ENCODE measurements around the gene TXNRD1. TPM values are rescaled to one million over a fixed set of nuclear protein-coding genes. Genes with fewer than 3 reads are reported as not detected.
A peak's percentile ranks its signal among the peaks of the same experiment; 100 is the strongest.

TXNRD1 gene
- total and polyA plus RNA-seq, 4 donors: 23.6 to 70.8 (median 55.7) TPM

DNA sequence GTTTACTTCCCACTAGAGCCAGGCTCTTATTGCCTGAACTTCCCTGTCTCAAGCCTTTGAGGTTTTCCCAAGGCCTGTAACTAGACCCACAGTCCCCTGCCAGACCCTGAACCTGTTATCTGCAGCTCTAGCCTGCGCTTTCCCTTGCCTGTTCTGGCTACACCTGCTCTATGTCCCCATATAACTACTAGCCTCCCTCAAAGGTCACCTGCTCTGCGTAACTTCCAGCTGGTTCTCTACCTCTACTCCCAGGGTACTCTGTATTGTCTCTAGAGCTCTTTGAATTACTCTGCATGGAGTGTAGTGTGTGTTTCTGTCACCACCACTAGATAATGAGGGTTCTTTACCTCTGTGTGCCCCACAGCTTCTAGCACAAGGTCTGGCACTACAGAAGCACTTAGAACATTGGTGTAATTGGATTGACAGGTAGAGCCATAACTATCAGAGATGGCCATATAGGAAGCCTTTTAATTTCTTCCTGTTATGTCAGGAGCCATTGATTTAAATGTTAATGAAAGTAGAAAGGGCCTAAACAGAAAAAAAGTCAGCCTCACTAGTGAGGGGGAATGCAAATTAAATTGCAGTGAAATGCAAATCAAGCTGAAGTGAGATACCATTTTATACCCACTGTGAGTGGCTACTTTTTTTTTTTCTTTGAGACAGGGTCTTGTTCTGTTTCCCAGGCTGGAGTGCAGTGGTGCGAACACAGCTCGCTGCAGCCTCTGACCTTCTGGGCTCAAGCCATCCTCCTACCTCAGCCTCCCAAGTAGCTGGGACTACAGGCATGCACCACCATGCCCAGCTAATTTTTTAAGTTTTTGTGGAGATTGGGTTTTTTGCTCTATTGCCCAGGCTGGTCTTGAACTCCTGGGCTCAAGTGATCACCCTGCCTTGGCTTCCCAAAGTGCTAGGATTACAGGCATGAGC, 135.7 kb downstream of the TXNRD1 start:
- TF ChIP-seq JUND (IDR thresholded peaks at IDR 0.05): no peak
- H3K36me3 ChIP-seq (ENCODE audit: control insufficient read depth in 4 of 4, insufficient read depth in 3 of 4, low read depth in 1 of 4, low read length in 3 of 4): peaks cover 4 to 42% (median 28%) of the 10 kb centered on the region in 4 donors
- over 99% methylated on average over 4 of the region's 4 CpGs for WGBS
- DNase-seq (ENCODE audit: low spot score): no peak
- no peaks in the 10 kb centered on the region for H3K27me3 ChIP-seq (ENCODE audit: control insufficient read depth in 4 of 4, insufficient read depth in 4 of 4, low read length in 3 of 4)
- no peak overlapping the region for H3K9ac ChIP-seq (ENCODE audit: low read depth in 1 of 2, low read length in 2 of 2)
- no peaks in the 10 kb centered on the region for H3K9me3 ChIP-seq (ENCODE audit: control insufficient read depth in 4 of 4, low read length in 3 of 4)
- no peaks in the 10 kb centered on the region for H3K4me1 ChIP-seq (ENCODE audit: control insufficient read depth in 4 of 4, insufficient read depth in 4 of 4, low read length in 3 of 4)
- no peak overlapping the region for H3K4me3 ChIP-seq (ENCODE audit: low read depth in 1 of 3, low read length in 3 of 3)
- H3K27ac ChIP-seq (ENCODE audit: low read depth in 1 of 2, low read length in 2 of 2): no peak overlapping the region

DNA sequence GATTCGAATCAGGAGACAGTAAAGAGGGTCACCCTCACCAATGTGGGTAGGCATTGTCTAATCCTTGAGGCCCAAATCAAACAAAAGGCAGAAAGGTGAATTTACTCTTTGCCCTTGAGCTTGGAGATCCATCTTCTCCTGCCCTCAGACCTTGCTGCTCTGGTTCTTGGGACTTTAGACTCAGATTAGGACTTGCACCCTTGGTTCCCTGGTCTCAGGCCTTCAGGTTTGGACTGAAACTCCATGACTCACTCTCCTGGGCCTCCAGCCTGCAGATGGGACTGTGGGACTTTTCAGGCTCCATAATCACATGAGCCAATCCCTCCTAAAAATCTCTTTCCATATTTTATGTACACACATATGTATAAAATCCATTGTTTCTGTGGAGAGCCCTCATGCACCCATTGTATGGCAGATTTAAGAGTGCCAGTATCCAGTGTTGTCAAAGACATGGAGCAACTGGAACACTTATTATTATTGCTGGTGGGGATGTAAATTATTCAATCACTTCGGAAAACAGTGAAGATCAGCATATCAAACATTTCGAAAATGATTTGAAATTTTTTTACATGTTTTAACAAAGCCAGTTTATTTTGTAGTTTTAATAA, 136.6 kb downstream of the TXNRD1 start:
- no peak for DNase-seq (ENCODE audit: low spot score)

GRCh38 chr12:104353012-104353981, 137.7 kb downstream of the TXNRD1 start:
- peaks cover 2 to 30% (median 23%) of the 10 kb centered on the region in 4 donors for H3K36me3 ChIP-seq (ENCODE audit: control insufficient read depth in 4 of 4, insufficient read depth in 3 of 4, low read depth in 1 of 4, low read length in 3 of 4)
- no peaks in the 10 kb centered on the region for H3K9me3 ChIP-seq (ENCODE audit: control insufficient read depth in 4 of 4, low read length in 3 of 4)
- H3K4me3 ChIP-seq (ENCODE audit: low read depth in 1 of 3, low read length in 3 of 3): no peak overlapping the region
- 93% methylated on average over 17 of the region's 17 CpGs for WGBS
- no peak overlapping the region for H3K27ac ChIP-seq (ENCODE audit: low read depth in 1 of 2, low read length in 2 of 2)
- no peaks in the 10 kb centered on the region for H3K27me3 ChIP-seq (ENCODE audit: control insufficient read depth in 4 of 4, insufficient read depth in 4 of 4, low read length in 3 of 4)
- no peaks in the 10 kb centered on the region for H3K4me1 ChIP-seq (ENCODE audit: control insufficient read depth in 4 of 4, insufficient read depth in 4 of 4, low read length in 3 of 4)
- DNase-seq (ENCODE audit: low spot score): no peak
- no peak overlapping the region for H3K9ac ChIP-seq (ENCODE audit: low read depth in 1 of 2, low read length in 2 of 2)
- TF ChIP-seq GABPA (IDR thresholded peaks at IDR 0.05 in 1 of 2, conservative IDR thresholded peaks at IDR 0.05 in 1 of 2): no peak
- no peak for TF ChIP-seq FOXA1 (IDR thresholded peaks at IDR 0.05)
- TF ChIP-seq EGR1 (IDR thresholded peaks at IDR 0.05; ENCODE audit: low read depth in 2 of 2): no peak
- no peak for TF ChIP-seq FOXA2 (IDR thresholded peaks at IDR 0.05)
- no peak for TF ChIP-seq RAD21 (IDR thresholded peaks at IDR 0.05)
- TF ChIP-seq RXRA (IDR thresholded peaks at IDR 0.05): no peak
- TF ChIP-seq REST (IDR thresholded peaks at IDR 0.05): no peak
- TF ChIP-seq NR2F2 (IDR thresholded peaks at IDR 0.05): no peak
- TF ChIP-seq ZBTB33 (IDR thresholded peaks at IDR 0.05): no peak
- TF ChIP-seq HNF4A (conservative IDR thresholded peaks at IDR 0.05): no peak
- no peak for TF ChIP-seq SP1 (IDR thresholded peaks at IDR 0.05)
- TF ChIP-seq JUND (IDR thresholded peaks at IDR 0.05): no peak
- no peak for TF ChIP-seq TAF1 (conservative IDR thresholded peaks at IDR 0.05)
- TF ChIP-seq YY1 (IDR thresholded peaks at IDR 0.05): no peak
- TF ChIP-seq ATF3 (IDR thresholded peaks at IDR 0.05): no peak
- TF ChIP-seq MAX (IDR thresholded peaks at IDR 0.05): no peak

More for the DNA sequence above, 136.6 kb downstream of the TXNRD1 start:
- Histone ChIP-seq H3K27me3 (ENCODE audit: control insufficient read depth in 4 of 4, insufficient read depth in 4 of 4, low read length in 3 of 4) (no peaks in the 10 kb centered on the region), H3K4me3 (ENCODE audit: low read depth in 1 of 3, low read length in 3 of 3) (no peak overlapping the region), H3K4me1 (ENCODE audit: control insufficient read depth in 4 of 4, insufficient read depth in 4 of 4, low read length in 3 of 4) (no peaks in the 10 kb centered on the region), H3K9me3 (ENCODE audit: control insufficient read depth in 4 of 4, low read length in 3 of 4) (no peaks in the 10 kb centered on the region), H3K27ac (ENCODE audit: low read depth in 1 of 2, low read length in 2 of 2) (no peak overlapping the region), H3K36me3 (ENCODE audit: control insufficient read depth in 4 of 4, insufficient read depth in 3 of 4, low read depth in 1 of 4, low read length in 3 of 4) (peaks cover 4 to 40% (median 28%) of the 10 kb centered on the region in 4 donors), H3K9ac (ENCODE audit: low read depth in 1 of 2, low read length in 2 of 2) (no peak overlapping the region)
- TF ChIP-seq HNF4A (conservative IDR thresholded peaks at IDR 0.05) (peak in 1 of 2 donors; percentile 45), EGR1 (IDR thresholded peaks at IDR 0.05; ENCODE audit: low read depth in 2 of 2) (no peak), TAF1 (conservative IDR thresholded peaks at IDR 0.05) (no peak)
- 97% methylated on average over 3 of the region's 3 CpGs for WGBS
